ENCODE results near the gene CCDC137. TPM values are rescaled to one million over a fixed set of nuclear protein-coding genes. Genes with fewer than 3 reads are reported as not detected.

CCDC137 gene
- total and polyA plus RNA-seq, 2 donors (not counting 3 experiments of a cell fraction or from before 2014, with no cell fraction given), result 12.9 to 32.2 TPM

DNA sequence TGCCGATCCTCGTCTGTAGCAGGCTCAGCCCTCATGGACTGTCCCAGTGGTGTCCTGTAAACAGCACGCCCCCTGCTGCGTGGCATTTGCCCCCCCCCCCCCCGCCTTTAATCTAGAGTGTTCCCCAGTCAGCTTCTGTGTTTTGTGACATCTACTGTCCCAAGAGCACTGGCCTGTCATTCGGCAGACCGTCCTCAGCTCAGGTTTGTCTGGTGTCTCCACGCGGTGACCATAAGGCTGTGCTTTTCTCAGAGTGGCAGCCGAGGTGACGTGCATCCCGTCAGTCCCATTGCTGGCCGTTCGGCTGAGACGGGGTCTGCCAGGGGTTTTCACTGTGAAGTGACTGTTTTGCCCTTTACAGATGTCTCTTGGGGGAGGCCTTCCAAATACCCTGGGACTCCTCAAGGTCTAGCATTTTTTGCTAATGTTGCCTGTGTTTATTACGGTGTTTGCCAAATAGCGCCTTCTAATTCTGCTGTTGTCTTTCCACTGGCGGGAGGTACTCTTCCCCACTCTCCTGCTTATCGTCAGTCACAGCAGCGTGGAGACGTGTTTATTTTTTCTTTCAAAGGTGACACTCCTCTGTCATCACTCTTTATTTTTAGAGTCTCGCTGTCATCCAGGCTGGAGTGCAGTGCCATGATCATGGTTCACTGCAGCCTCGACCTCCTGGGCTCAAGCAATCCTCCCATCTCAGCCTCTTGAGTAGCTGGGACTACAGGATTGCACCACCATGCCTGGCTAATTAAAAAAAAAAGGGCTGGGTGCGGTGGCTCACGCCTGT is 30.9 kb downstream of the CCDC137 start:
- Histone ChIP-seq H3K36me3 (ENCODE audit: control insufficient read depth in 2 of 2, extremely low read depth in 1 of 2, insufficient read depth in 2 of 2, low read length in 2 of 2) (peaks cover 17 to 65% of the 10 kb centered on the region in 2 experiments), H3K4me2 (ENCODE audit: insufficient read depth, low read length) (no peak overlapping the region), H4K20me1 (replicated peaks; ENCODE audit: control insufficient read depth, extremely low read depth, insufficient read depth, low read length) (no peaks in the 10 kb centered on the region), H3K27ac (ENCODE audit: insufficient read depth, low read depth, low read length) (no peak overlapping the region), H3K79me2 (ENCODE audit: control insufficient read depth, insufficient read depth, low read length) (peaks cover 34% of the 10 kb centered on the region), H2AFZ (ENCODE audit: low read depth, low read length) (no peak overlapping the region), H3K9me3 (replicated peaks; ENCODE audit: control insufficient read depth, insufficient read depth, low read length) (no peaks in the 10 kb centered on the region), H3K9ac (replicated peaks; ENCODE audit: extremely low read depth, insufficient read depth, low read length) (no peak overlapping the region), H3K27me3 (ENCODE audit: control insufficient read depth in 2 of 2, insufficient read depth in 2 of 2, low read length in 2 of 2) (no peaks in the 10 kb centered on the region), H3K4me1 (ENCODE audit: control insufficient read depth, extremely low read depth, insufficient read depth, low read length) (peaks cover 10% of the 10 kb centered on the region), H3K9me1 (replicated peaks; ENCODE audit: control insufficient read depth, extremely low read depth, insufficient read depth, low read length) (no peaks in the 10 kb centered on the region), H3K4me3 (replicated peaks in 1 of 3; ENCODE audit: insufficient read depth in 1 of 3, low read depth in 1 of 3, low read length in 3 of 3) (no peak overlapping the region)
- ChIA-PET CTCF (no interaction called here), POLR2A (no interaction called here)
- intact Hi-C loops (cut with micrococcal nuclease), result no loop called here
- FAIRE-seq (no peak), DNase-seq (ENCODE audit: low read depth, low spot score) (no peak)
- dilution Hi-C loops (cut with MboI; ENCODE audit: extremely low pct_ligation_motif_present, low sequenced_read_pairs), result no loop called here
- BruUV-seq (replicated peaks), result no TSS peak
- no peak for TF ChIP-seq JUN (IDR thresholded peaks at IDR 0.05; ENCODE audit: borderline replicate concordance, insufficient read depth, insufficient read length, low read depth)
- no peak for TF ChIP-seq POLR2A (IDR thresholded peaks at IDR 0.05; ENCODE audit: low read depth, low read length)
- TF ChIP-seq MYC (IDR thresholded peaks at IDR 0.05; ENCODE audit: low read depth, low read length), result no peak
- no peak for TF ChIP-seq FOS (IDR thresholded peaks at IDR 0.05; ENCODE audit: borderline replicate concordance, insufficient read depth, low read length)
- no peak for TF ChIP-seq EZH2 (IDR thresholded peaks at IDR 0.05; ENCODE audit: borderline replicate concordance, low read depth, low read length, severe bottlenecking)
- no peak for TF ChIP-seq GATA2 (IDR thresholded peaks at IDR 0.05; ENCODE audit: insufficient read depth, insufficient read length, low read depth, low read length)
- TF ChIP-seq, protein P1, sequence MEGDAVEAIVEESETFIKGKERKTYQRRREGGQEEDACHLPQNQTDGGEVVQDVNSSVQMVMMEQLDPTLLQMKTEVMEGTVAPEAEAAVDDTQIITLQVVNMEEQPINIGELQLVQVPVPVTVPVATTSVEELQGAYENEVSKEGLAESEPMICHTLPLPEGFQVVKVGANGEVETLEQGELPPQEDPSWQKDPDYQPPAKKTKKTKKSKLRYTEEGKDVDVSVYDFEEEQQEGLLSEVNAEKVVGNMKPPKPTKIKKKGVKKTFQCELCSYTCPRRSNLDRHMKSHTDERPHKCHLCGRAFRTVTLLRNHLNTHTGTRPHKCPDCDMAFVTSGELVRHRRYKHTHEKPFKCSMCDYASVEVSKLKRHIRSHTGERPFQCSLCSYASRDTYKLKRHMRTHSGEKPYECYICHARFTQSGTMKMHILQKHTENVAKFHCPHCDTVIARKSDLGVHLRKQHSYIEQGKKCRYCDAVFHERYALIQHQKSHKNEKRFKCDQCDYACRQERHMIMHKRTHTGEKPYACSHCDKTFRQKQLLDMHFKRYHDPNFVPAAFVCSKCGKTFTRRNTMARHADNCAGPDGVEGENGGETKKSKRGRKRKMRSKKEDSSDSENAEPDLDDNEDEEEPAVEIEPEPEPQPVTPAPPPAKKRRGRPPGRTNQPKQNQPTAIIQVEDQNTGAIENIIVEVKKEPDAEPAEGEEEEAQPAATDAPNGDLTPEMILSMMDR (IDR thresholded peaks at IDR 0.05; ENCODE audit: extremely low read depth in 1 of 2, insufficient read depth in 1 of 2, low read depth in 1 of 2, low read length in 2 of 2), result no peak
- TF ChIP-seq, protein P2, sequence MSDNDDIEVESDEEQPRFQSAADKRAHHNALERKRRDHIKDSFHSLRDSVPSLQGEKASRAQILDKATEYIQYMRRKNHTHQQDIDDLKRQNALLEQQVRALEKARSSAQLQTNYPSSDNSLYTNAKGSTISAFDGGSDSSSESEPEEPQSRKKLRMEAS (IDR thresholded peaks at IDR 0.05; ENCODE audit: insufficient read depth, insufficient read length), result no peak
- TF ChIP-seq POLR2AphosphoS5 (IDR thresholded peaks at IDR 0.05; ENCODE audit: insufficient read depth, low read depth, low read length), result no peak
